IMR-90 (cell line): Measurements from ENCODE around the gene CAMK4. TPM values are rescaled to one million over a fixed set of nuclear protein-coding genes. Genes with fewer than 3 reads are reported as not detected.

ENCODE experiments used
- ATAC-seq: fragments of 200-7000 bp; cut with Tn5 transposase; 2 replicates; pipeline ENCODE4 v1.9.1; 2020; ENCODE audit warnings: low read depth, mild to moderate bottlenecking, moderate library complexity
- BruUV-seq: library from RNA; stranded (reverse); fragments of 400-500 nt; replicated peaks from 2 replicates; lab custom pipeline; 2021; lab: Mats Ljungman, UMichigan
- CTCF ChIA-PET: fragments of 300-600 bp; formaldehyde crosslinking; extraction: SDS; loops from one replicate; lab custom pipeline; 2021; ENCODE audit warnings: antibody characterized with exemption; lab: Yijun Ruan, JAX
- POLR2A ChIA-PET: fragments of 300-600 bp; sonication (Branson Sonifier 250); formaldehyde crosslinking; loops from one replicate; lab custom pipeline; 2022; ENCODE audit warnings: antibody characterized with exemption; ENCODE audit not compliant: unreplicated experiment; lab: Charles Lee
- DNase-seq: peaks from one replicate; pipeline ENCODE4 v3.0.0; 2013
- H2AFZ ChIP-seq: replicated peaks from 2 replicates; pipeline ENCODE3; 2013; ENCODE audit warnings: low read length, mild to moderate bottlenecking; ENCODE audit not compliant: poor library complexity
- H2AK5ac ChIP-seq: 2 replicates; pipeline ENCODE4 v1.6.1; 2013; ENCODE audit warnings: low read depth, low read length, inconsistent platforms
- H2AK9ac ChIP-seq: replicated peaks from 2 replicates; pipeline ENCODE3; 2013; ENCODE audit warnings: mild to moderate bottlenecking, low read depth, low read length, moderate library complexity; ENCODE audit not compliant: poor library complexity
- H2BK120ac ChIP-seq: 2 replicates; pipeline ENCODE4 v1.6.1; 2013; ENCODE audit warnings: low read depth, low read length, inconsistent platforms
- H2BK15ac ChIP-seq: 3 replicates; pipeline ENCODE4 v1.6.1; 2013; ENCODE audit warnings: low read depth, low read length, inconsistent platforms
- H2BK20ac ChIP-seq: 2 replicates; pipeline ENCODE4 v1.6.1; 2013; ENCODE audit warnings: low read depth, mild to moderate bottlenecking, inconsistent platforms, low read length, moderate library complexity
- H2BK5ac ChIP-seq: 2 replicates; pipeline ENCODE4 v1.6.1; 2013; ENCODE audit warnings: mild to moderate bottlenecking, low read depth, low read length, inconsistent platforms; ENCODE audit not compliant: poor library complexity, severe bottlenecking
- H3K14ac ChIP-seq: replicated peaks from 2 replicates; pipeline ENCODE4 v1.6.1; 2013; ENCODE audit warnings: low read depth, low read length, inconsistent platforms
- H3K18ac ChIP-seq: 2 replicates; pipeline ENCODE4 v1.6.1; 2013; ENCODE audit warnings: low read depth, low read length, control low read depth
- H3K23ac ChIP-seq: 2 replicates; pipeline ENCODE4 v1.6.1; 2013; ENCODE audit warnings: low read depth, low read length, inconsistent platforms
- H3K27ac ChIP-seq: 2 replicates; pipeline ENCODE4 v1.5.1; 2013; ENCODE audit warnings: mild to moderate bottlenecking, control low read depth, low read length; ENCODE audit not compliant: insufficient read depth
- H3K27me3 ChIP-seq: 2 replicates; pipeline ENCODE4 v1.6.1; 2013; ENCODE audit warnings: low read length; ENCODE audit not compliant: control insufficient read depth, insufficient read depth
- H3K36me3 ChIP-seq: 2 replicates; pipeline ENCODE4 v1.6.1; 2013; ENCODE audit warnings: low read length, mixed read lengths; ENCODE audit not compliant: control insufficient read depth, insufficient read depth
- H3K4ac ChIP-seq: 2 replicates; pipeline ENCODE4 v1.6.1; 2013; ENCODE audit warnings: low read depth, low read length, inconsistent platforms
- H3K4me1 ChIP-seq: 2 replicates; pipeline ENCODE4 v1.6.1; 2013; ENCODE audit warnings: low read length, mixed read lengths; ENCODE audit not compliant: control insufficient read depth, insufficient read depth
- H3K4me2 ChIP-seq: 2 replicates; pipeline ENCODE4 v1.6.1; 2013; ENCODE audit warnings: low read depth, mild to moderate bottlenecking, control low read depth, low read length, moderate library complexity
- H3K4me3 ChIP-seq: 2 replicates; pipeline ENCODE4 v1.5.1; 2013; ENCODE audit warnings: low read depth, mild to moderate bottlenecking, control low read depth, low read length, moderate library complexity; ENCODE audit not compliant: insufficient read depth
- H3K56ac ChIP-seq: 2 replicates; pipeline ENCODE4 v1.6.1; 2013; ENCODE audit warnings: low read length, inconsistent platforms; ENCODE audit not compliant: insufficient read depth; ENCODE audit errors: extremely low read depth
- H3K79me1 ChIP-seq, 2 experiments: 2 replicates each; pipeline ENCODE4 v1.6.1; 2013; ENCODE audit warnings: low read length in 2 of 2, inconsistent platforms in 1 of 2, low read depth in 1 of 2
- H3K9ac ChIP-seq: 2 replicates; pipeline ENCODE4 v1.6.1; 2013; ENCODE audit warnings: low read depth, low read length, control low read depth
- H3K9me1 ChIP-seq: 2 replicates; pipeline ENCODE4 v1.6.1; 2013; ENCODE audit warnings: low read length, inconsistent platforms; ENCODE audit not compliant: insufficient read depth
- H3K9me3 ChIP-seq: 2 replicates; pipeline ENCODE4 v1.6.1; 2013; ENCODE audit warnings: low read length; ENCODE audit not compliant: control insufficient read depth, insufficient read depth
- H4K20me1 ChIP-seq: 2 replicates; pipeline ENCODE4 v1.6.1; 2013; ENCODE audit warnings: low read length, inconsistent platforms; ENCODE audit not compliant: insufficient read depth
- H4K5ac ChIP-seq: 2 replicates; pipeline ENCODE4 v1.6.1; 2013; ENCODE audit warnings: mild to moderate bottlenecking, low read depth, low read length, control low read depth
- H4K8ac ChIP-seq, 2 experiments: 2 replicates each; pipeline ENCODE4 v1.6.1; 2013; ENCODE audit warnings: low read depth in 2 of 2, low read length in 2 of 2, control low read depth in 1 of 2, inconsistent platforms in 1 of 2
- H4K91ac ChIP-seq: 2 replicates; pipeline ENCODE4 v1.6.1; 2013; ENCODE audit warnings: low read depth, low read length, inconsistent platforms; ENCODE audit not compliant: insufficient read depth
- BHLHE40 ChIP-seq: fragments of 150-350 bp; IDR thresholded peaks from 2 replicates; pipeline ENCODE4 v1.6.1; 2016; ENCODE audit warnings: mild to moderate bottlenecking, low read depth, low read length
- CEBPB ChIP-seq: IDR thresholded peaks from 2 replicates; pipeline ENCODE4 v1.6.1; 2012; ENCODE audit warnings: low read depth, low read length, improper control_type of control experiment
- CHD1 ChIP-seq: IDR thresholded peaks from 2 replicates; pipeline ENCODE4 v1.6.1; 2012; ENCODE audit warnings: low read depth, low read length, improper control_type of control experiment
- ELK1 ChIP-seq: fragments of 150-350 bp; IDR thresholded peaks from 2 replicates; pipeline ENCODE4 v1.6.1; 2016; ENCODE audit warnings: low read depth, mild to moderate bottlenecking, low read length, moderate library complexity, borderline replicate concordance
- FOS ChIP-seq: fragments of 150-350 bp; IDR thresholded peaks from 2 replicates; pipeline ENCODE4 v1.6.1; 2016; ENCODE audit warnings: low read depth, low read length
- MAFK ChIP-seq: IDR thresholded peaks from 2 replicates; pipeline ENCODE4 v1.6.1; 2012; ENCODE audit warnings: low read depth, low read length, improper control_type of control experiment
- MAZ ChIP-seq: IDR thresholded peaks from 2 replicates; pipeline ENCODE4 v1.6.1; 2012; ENCODE audit warnings: low read depth, mild to moderate bottlenecking, low read length, improper control_type of control experiment, moderate library complexity, borderline replicate concordance
- MXI1 ChIP-seq: IDR thresholded peaks from 2 replicates; pipeline ENCODE4 v1.6.1; 2012; ENCODE audit warnings: low read depth, mild to moderate bottlenecking, low read length, moderate library complexity, borderline replicate concordance
- NFE2L2 ChIP-seq: fragments of 150-350 bp; IDR thresholded peaks from 2 replicates; pipeline ENCODE4 v1.6.1; 2016; ENCODE audit warnings: low read depth, mild to moderate bottlenecking, low read length
- POLR2A ChIP-seq: IDR thresholded peaks from 2 replicates; pipeline ENCODE4 v1.6.1; 2012; ENCODE audit warnings: mild to moderate bottlenecking, low read depth, low read length
- RAD21 ChIP-seq: IDR thresholded peaks from 2 replicates; pipeline ENCODE4 v1.6.1; 2012; ENCODE audit warnings: low read length, improper control_type of control experiment
- RCOR1 ChIP-seq: IDR thresholded peaks from 2 replicates; pipeline ENCODE4 v1.6.1; 2012; ENCODE audit warnings: mild to moderate bottlenecking, low read length, improper control_type of control experiment; ENCODE audit not compliant: insufficient replicate concordance
- RFX5 ChIP-seq: IDR thresholded peaks from 2 replicates; pipeline ENCODE4 v1.8.0; 2012; ENCODE audit warnings: low read depth, mild to moderate bottlenecking, low read length, moderate library complexity
- SMC3 ChIP-seq: fragments of 150-350 bp; IDR thresholded peaks from 2 replicates; pipeline ENCODE4 v1.6.1; 2016; ENCODE audit warnings: low read depth, mild to moderate bottlenecking, antibody characterized with exemption, low read length, moderate library complexity
- WGBS, 2 experiments: methylation state at CpG; one replicate each; pipeline versions ENCODE4 v1.1.5 to v1.1.7; 2013; ENCODE audit warnings: missing lambda C conversion rate in 2 of 2; ENCODE audit not compliant: insufficient read length in 1 of 2; ENCODE audit errors: extremely low coverage in 2 of 2; 5-methylcytosine and 5-hydroxymethylcytosine counted together
- dilution Hi-C: fragments of 300-500 bp; cut with HindIII; formaldehyde crosslinking; loops from one replicate; pipeline ENCODE4 v1.14.3; 2018; ENCODE audit warnings: low sequenced_read_pairs; ENCODE audit not compliant: unreplicated experiment
- in situ Hi-C: fragments of 300-500 bp; cut with MboI; formaldehyde crosslinking; loops from 3 replicates; pipeline ENCODE4 v1.14.3; 2019; ENCODE audit warnings: low sequenced_read_pairs, inconsistent platforms, mixed read lengths
- intact Hi-C: fragments of 100-400 bp; cut with micrococcal nuclease; formaldehyde crosslinking; loops from 2 replicates; pipeline ENCODE4 v1.10.0; 2022
- polyA plus RNA-seq, 3 experiments: library from polyadenylated mRNA; depleted of rRNA; stranded (reverse); fragments of >200 nt; gene quantifications; 2 replicates each; pipeline ENCODE4 v1.2.3, GENCODE V29; 2012; ENCODE audit warnings: low replicate concordance in 1 of 3
- total RNA-seq: library from RNA; depleted of rRNA; stranded (reverse); fragments of >200 nt; gene quantifications from 2 replicates; pipeline ENCODE4 v1.2.3, GENCODE V29; 2012
- TF ChIP-seq, protein P1 (sequence below): conservative IDR thresholded peaks from 2 replicates; pipeline ENCODE4 v1.5.1; 2012; ENCODE audit warnings: mild to moderate bottlenecking, low read depth, low read length, improper control_type of control experiment
- TF ChIP-seq, protein P2 (sequence below): fragments of 150-350 bp; IDR thresholded peaks from 2 replicates; pipeline ENCODE4 v1.6.1; 2017; ENCODE audit warnings: mild to moderate bottlenecking, antibody characterized with exemption, low read length, low read depth

The CAMK4 gene
- total and polyA plus RNA-seq, 2 of the 4 experiments (the other 2 are of a cell fraction), result 3.7 to 4.8 TPM

- ATAC-seq (no peak), DNase-seq (no peak)
- Histone ChIP-seq H2BK15ac (no peak overlapping the region), H2BK20ac (no peak overlapping the region), H3K9me3 (no peaks in the 10 kb centered on the region), H3K36me3 (no peaks in the 10 kb centered on the region), H3K4me1 (no peaks in the 10 kb centered on the region), H2BK5ac (no peak overlapping the region), H3K27me3 (no peaks in the 10 kb centered on the region), H4K91ac (no peak overlapping the region), H4K20me1 (no peaks in the 10 kb centered on the region), H3K4me3 (no peak overlapping the region), H3K27ac (no peak overlapping the region), H2AK5ac (no peak overlapping the region), H3K4me2 (no peak overlapping the region), H2AK9ac (no peak overlapping the region), H3K18ac (no peak overlapping the region), H2AFZ (no peak overlapping the region), H2BK120ac (no peak overlapping the region), H4K8ac (no peak overlapping the region), H3K56ac (no peak overlapping the region), H3K14ac (no peak overlapping the region), H3K23ac (no peak overlapping the region), H3K9ac (no peak overlapping the region), H3K4ac (no peak overlapping the region), H3K79me1 (no peaks in the 10 kb centered on the region), H4K5ac (no peak overlapping the region), H3K9me1 (no peaks in the 10 kb centered on the region)
- BruUV-seq, result no TSS peak
- no peak for TF ChIP-seq MAFK
- no peak for TF ChIP-seq RFX5
- TF ChIP-seq MXI1, result no peak
- no peak for TF ChIP-seq CHD1
- no peak for TF ChIP-seq ELK1
- TF ChIP-seq BHLHE40, result no peak
- no peak for TF ChIP-seq FOS
- TF ChIP-seq, protein P1, sequence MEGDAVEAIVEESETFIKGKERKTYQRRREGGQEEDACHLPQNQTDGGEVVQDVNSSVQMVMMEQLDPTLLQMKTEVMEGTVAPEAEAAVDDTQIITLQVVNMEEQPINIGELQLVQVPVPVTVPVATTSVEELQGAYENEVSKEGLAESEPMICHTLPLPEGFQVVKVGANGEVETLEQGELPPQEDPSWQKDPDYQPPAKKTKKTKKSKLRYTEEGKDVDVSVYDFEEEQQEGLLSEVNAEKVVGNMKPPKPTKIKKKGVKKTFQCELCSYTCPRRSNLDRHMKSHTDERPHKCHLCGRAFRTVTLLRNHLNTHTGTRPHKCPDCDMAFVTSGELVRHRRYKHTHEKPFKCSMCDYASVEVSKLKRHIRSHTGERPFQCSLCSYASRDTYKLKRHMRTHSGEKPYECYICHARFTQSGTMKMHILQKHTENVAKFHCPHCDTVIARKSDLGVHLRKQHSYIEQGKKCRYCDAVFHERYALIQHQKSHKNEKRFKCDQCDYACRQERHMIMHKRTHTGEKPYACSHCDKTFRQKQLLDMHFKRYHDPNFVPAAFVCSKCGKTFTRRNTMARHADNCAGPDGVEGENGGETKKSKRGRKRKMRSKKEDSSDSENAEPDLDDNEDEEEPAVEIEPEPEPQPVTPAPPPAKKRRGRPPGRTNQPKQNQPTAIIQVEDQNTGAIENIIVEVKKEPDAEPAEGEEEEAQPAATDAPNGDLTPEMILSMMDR, result no peak
- TF ChIP-seq RCOR1, result no peak
- TF ChIP-seq, protein P2, sequence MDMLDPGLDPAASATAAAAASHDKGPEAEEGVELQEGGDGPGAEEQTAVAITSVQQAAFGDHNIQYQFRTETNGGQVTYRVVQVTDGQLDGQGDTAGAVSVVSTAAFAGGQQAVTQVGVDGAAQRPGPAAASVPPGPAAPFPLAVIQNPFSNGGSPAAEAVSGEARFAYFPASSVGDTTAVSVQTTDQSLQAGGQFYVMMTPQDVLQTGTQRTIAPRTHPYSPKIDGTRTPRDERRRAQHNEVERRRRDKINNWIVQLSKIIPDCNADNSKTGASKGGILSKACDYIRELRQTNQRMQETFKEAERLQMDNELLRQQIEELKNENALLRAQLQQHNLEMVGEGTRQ, result no peak
- no peak for TF ChIP-seq MAZ
- TF ChIP-seq POLR2A, result no peak
- no peak for TF ChIP-seq SMC3
- no peak for TF ChIP-seq CEBPB
- TF ChIP-seq NFE2L2, result no peak
- TF ChIP-seq RAD21, result no peak
- ChIA-PET POLR2A (no interaction called here), CTCF (no interaction called here)
- 80% methylated on average over 1 of the region's 6 CpGs; no CpG with 5 or more reads in 1 of the 2 experiments for WGBS, 2 experiments
- in situ Hi-C loops (no loop called here), dilution Hi-C loops (no loop called here), intact Hi-C loops (no loop called here)
Observed at GRCh38 chr5:111280282-111280951, 56.2 kb downstream of the CAMK4 start.
